Hematopoietic multipotent progenitor cell treated with erythropoietin and hydrocortisone succinate and interleukin-3 and kit ligand, for 17 days (in vitro differentiated cells): Measurements from ENCODE around the gene RUNX1.

Experiments
- DNase-seq: peaks from one replicate; pipeline ENCODE4 v3.0.0-alpha.2; 2015; ENCODE audit warnings: low spot score

Gene RUNX1

DNA sequence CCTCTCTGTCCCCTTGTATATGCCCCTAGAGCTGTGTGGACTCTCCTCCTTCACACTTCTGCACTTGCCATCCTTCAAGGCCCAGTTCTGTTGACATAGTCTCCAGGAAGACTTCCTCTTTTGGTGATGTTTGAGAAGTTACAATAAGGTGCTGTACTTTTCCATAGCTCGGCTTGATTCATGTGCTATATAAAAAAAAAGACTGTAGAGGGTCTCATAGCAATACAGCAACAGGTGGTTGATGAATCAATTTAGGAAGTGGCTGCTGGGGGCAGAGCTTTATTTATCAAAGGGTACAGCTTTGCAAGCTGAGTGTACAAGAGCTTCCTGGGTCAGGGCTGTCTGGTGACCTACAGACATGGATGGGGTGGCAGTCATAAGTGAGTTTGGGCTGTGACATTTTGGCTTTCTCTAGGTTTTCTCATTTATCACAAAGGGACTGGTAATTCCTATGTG, 102.7 kb downstream of the RUNX1 start:
- no peak for DNase-seq

DNA sequence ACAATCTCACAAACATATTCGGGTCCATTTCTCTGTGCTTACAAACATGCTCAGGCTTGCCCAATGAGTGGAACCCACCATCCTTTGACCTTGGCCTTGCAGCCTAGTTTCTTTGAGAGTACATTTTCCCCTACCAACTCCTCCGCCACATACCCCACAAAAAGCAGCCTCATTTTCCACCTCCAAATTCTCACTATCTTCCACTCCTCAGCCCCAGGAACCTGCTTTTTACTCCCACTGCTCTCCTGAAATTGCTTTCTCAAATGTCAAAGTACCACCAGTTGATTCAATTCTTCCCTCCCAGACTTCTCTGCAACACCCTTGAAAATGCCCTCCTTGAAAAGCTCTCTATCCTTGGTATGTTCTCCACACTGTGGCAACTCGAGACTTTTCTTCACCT, 103.8 kb downstream of the RUNX1 start:
- DNase-seq = no peak

DNA sequence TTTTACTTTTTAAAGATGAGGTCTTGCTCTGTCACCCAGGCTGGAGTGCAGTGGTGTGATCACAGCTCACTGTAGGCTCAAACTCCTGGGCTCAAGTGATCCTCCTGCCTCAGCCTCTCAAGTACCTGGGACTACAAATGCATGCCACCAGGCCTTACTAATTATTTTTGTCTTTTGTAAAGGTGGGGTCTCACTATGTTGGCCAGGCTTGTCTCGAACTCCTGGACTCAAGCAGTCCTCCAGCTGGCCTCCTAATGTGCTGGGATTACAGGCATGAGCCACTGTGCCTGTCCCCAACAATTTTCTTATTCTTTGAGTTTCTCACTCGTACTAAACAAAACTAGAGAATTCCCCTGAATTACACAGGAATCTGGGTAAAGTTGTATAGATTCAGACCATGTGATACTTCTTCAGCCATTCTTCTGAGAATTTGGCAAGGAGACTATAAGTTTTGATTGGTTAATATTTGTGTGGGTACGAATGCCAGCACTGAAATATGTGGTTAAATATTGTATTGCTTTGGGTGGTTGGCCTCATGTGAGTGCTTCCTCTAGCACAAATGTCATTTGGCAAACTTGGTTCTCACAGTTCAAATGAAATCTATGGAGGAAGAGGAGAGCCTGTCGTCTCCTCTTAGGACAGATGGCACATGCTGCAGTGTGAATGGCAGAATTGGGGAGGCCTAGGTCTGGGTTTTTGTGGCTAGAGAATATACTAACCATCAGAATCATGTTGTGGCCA, 104.9 kb downstream of the RUNX1 start:
- DNase-seq = no peak

DNA sequence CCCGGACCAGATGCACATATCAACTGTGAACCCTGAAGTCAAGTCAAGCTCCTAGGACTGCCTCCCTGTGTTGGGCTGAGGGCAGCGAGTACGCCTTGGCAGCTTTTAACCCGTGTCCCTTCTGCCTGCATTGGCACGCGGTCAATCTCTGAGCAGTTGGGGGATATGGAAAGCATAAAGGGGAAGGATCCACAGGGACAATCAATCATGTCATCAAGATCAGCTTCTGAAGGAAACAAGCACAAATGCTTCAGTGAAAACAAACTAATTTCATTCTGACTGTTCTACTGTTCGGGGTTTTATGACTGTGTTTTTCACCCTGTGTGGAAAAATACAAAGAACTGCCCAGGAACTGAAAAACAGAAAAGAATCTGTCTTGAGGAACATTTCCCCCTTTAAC, 106.2 kb downstream of the RUNX1 start:
- no peak for DNase-seq

DNA sequence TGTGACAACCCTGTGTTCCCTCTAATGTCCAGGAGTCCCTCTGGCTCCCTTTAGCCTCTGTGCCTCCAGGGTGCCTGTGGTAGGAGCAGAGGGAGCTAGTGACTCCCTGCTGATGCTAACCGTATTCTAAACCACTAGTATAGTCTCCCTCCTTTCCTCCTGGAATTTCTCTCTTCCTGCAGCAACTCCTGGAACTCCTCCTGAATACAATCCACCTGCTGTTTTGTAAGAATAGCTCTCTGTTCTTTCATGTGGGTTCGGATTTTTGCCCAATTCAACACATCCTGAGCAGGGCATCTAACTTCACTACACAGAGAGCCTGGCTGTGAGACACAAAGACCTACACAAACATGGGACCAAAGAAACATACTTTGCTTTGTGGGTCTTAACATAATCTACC, 107.9 kb downstream of the RUNX1 start:
- DNase-seq = no peak

DNA sequence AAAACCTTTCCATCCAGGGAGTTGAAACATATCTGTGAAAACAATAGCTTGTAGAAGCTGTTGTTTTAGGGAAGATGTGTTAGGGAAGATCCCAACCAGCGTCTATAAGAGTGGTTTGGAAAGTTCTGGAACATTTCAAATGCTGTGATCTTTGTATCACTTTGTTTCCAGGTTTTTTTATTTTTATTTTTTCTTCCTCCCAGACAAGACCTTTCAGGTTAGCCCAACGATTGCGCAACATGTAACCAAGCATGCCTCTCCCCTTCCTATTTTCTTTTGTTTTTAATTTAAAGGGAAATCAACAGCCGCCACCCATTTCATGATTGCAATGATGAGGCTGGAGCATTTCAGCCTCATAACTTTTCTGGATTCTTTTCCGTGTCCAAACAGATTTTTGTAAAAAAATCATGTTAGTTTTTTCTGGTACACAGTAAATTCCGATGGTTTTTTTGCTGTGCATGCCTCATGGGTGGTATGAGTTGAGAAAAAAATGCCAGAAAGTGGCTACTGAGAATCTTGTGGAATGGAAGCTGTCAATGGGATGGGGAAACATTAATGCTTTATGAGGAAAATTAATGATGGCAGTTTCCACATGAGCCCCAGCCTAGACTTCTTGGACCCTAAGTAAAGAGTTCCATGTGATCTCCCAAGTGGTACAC, 109.3 kb downstream of the RUNX1 start:
- DNase-seq = no peak

DNA sequence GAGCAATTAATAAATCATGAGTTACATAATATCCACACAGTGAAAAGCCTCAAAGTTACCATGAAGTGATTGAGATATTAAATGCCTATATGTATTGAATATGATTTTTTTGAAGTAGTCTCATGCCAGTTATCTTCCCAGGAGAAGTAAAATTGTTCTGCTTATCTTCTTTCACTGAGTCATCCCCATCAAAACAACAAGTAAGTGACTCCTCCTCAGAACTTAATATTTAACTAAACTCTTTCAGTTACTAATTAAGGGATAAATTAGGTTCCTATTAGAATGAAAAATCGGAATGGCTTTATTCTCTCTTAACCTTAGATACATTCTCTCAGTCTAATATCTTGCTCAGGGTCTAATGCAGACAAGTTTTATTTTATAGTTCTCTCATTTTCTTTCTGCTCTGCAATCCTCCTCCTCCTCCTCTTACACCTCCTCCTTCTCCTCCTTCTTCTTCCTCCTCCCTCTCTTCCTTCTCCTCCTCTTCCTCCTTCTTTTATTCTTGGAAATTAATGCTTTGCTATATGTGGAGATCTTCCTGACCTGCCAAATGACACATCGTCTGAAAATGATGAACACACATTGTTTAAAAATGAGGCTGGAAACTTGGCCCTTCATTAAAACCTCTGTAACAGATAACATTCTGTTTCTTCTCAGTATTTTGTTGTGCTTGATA, 110.9 kb downstream of the RUNX1 start:
- peak; percentile 18 for DNase-seq

DNA sequence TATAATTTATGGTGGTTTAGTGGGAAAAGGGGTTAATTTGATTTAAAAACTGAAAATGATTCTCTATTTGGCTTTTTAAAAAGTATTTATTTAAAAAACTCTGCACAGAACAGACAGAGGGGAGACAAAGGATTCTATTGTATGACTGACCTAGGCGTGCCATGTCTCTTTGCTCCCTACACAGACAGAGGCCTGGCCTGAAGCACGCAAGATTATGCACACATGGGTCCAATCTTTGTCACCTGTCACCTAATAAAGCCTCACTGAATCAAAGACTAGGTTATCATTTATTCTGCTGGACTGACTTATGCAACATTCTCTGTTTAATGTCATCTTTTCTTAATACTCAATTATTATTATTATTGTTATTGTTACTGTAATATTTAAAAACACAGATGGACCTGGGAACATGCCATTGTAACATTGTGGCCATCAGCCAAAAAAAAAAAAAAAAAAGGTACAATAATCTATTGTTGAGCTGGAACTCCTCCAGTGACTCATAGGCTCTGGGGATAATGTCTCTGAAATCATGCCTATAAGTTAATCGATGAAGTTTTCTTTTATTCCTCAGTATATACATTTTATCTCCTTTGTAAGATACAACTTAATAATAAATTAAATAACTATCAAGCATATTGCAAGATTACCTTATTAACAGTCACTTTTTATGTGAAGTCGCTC, 112.1 kb downstream of the RUNX1 start:
- no peak for DNase-seq

DNA sequence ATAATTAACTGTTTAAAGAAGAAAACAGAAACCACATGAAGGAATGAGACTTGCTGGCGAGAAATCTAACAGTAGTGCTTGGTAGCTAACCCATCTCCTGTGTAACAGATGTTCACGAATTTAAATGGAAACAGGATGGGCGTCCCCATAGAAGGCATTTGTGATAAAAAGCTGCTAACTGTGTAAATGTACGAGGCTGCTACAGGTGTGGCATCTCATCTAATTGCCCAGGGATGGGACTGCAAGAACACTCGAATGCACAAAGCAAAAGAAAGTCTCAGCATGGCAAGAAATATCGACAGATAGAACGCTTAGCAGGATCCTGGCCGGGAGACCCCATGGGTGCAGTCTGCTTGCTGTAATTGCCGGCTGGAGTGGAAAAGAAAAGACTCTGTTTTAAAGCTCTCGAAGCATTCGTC, 112.7 kb downstream of the RUNX1 start:
- DNase-seq = peak; percentile 24

DNA sequence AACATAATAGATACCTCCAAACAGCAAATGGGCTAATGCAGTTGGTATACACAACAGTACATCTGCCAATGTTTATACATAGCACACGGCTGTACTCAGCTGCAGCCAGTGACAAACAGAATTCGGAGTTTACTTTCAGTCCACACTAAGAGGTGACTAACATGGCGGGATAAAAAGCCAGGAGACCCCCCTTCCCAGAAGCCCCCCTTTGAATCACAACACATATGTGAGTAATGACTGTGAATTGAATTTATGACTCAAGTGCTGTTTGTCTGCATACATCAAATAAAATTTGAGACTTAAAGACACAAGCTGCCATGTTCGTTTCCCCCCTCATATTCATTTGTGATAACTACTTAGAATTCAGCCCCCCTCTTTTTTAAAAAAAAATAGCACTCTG, 113.2 kb downstream of the RUNX1 start:
- DNase-seq = no peak

DNA sequence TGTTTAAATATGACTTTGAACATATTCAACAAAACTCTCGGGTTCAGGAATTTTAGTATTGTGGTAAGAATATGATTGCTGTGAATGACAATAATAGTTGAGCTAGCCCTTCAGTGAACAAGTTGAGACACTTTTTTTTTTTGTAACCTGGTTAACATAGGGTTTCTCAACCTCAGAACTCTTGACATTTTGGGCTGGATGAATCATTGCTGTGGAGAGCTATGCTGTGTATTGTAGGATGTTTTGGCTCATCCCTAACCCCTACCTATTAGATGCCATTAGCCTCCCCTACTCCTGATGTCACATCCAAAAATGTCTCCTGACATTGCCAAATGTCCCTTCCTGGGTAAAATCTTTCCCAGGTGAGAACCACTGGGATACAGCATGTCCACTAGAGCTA, 113.7 kb downstream of the RUNX1 start:
- no peak for DNase-seq

DNA sequence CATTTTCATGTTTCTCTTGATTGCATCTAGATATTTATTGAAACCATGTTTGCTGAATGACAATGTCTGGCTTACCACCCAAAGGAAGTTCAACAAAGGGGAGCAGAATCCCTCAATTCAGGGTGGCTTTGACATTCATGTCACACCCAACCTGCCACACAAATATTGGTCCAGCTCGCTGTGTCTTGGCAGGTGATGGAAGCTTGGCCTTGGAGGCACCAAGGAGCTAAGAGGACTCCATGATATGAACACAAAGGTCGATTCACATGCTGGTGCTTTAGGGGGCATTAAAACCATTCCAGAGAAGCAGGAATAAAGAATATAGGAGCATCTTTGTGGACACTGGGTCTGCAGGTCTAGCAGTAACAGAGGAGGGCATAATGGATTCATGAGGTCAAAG, 114.8 kb downstream of the RUNX1 start:
- no peak for DNase-seq

DNA sequence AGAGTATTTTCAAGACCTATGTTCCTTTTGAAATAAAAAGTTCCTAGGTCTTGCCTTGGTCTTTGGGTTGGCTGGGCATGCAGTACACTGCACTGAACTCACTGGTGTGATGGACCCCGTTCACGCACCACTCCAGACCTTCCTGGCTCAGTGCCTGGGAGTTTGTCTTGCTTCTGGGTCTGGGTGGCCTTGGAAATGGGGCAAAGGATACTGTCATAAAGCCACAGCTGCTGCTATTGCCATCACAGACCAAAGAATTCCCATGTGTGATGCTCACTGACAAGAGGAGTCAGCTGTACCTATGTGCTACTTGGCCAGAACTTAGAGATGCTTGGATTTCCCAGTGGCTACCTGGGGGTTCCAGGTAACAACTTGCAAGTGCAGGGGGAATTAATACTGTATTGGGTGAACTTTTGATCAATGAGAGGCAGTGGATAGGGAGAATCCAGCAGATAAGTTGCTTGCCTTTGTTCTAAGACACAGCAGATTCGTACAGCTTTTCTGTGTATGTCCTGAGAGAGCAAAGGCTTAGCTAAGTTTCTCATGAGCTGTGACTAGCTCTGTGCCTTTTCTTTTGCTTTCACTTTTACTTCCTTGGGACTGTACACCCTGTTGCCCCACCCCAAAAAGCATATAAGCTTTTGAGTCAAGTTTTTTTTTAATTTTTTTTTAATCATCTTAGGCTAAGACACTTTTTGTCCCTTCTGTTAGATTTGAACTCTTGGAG, 115.3 kb downstream of the RUNX1 start:
- DNase-seq = peak; percentile 21

DNA sequence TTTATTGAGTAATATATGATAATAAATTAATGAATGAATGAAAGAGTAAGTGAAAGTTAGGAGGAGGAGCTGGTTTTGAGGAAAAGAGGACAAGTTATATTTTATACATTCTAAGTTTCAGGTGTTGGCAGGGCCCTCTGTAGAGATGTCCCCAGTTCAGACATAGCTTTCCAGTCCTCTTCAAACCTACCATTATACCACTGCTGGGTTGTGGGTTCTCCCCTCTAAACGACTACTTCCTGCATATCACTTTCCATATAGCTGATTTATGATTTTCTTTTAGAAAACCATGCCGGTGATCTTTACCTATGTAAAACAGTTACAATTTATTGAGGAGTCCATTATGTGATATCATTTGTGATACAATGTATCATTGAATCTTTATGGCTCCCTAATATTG, 116.9 kb downstream of the RUNX1 start:
- DNase-seq = no peak

DNA sequence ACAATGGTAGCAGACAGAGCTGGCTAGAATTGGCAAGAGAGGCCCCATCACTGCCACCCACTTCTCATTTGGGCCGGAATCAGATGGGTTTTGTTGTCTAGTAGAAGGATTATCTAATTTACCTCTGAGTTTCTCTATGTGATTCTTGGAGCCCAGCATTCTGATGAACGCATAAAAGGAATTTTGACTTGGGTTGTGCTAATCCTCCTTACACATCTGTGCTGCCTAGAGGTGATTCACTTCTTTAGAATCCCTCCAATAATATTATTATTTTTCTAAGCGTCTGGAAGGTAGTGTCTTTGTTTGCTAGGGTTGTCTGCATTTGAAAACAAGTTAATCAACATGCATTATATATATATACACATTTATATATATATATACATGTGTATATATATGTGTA, 118.1 kb downstream of the RUNX1 start:
- no peak for DNase-seq

DNA sequence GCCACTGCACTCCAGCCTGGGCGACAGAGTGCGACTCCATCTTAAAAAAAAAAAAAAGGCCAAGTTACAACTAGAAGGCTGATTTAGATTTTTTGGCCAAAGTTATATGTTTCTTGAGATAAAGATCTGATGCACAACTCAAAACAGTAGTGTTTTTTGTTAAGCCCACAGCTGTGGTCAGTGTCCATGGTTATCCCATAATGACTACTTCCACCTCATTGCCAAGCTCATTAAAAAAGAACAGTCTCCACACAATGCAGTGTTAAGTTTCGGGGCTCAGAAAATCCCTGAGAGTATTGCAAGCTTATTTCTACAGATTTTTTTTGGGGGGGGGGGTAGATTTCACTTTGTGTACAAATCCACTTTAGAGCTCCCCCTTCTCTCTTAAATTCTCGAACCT, 120.5 kb downstream of the RUNX1 start:
- DNase-seq = no peak

DNA sequence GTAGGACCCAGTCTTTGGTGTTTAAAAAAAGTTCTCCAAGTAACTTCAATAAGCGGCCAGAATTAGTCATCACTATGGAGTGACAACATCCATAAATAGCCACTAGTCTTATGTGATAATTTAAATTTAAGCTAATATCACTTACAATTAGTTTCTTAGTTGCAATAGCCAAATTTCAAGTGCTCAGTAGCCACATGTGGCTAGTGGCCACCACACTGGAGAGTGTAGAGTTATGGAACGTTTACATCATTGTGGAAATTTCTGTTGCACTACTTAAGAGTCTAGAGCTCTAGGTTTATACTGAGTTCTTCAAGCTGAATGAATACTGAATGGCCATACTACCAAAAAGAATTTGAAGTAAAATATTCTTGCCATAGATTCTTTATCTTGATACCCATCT, 121.1 kb downstream of the RUNX1 start:
- DNase-seq = no peak

DNA sequence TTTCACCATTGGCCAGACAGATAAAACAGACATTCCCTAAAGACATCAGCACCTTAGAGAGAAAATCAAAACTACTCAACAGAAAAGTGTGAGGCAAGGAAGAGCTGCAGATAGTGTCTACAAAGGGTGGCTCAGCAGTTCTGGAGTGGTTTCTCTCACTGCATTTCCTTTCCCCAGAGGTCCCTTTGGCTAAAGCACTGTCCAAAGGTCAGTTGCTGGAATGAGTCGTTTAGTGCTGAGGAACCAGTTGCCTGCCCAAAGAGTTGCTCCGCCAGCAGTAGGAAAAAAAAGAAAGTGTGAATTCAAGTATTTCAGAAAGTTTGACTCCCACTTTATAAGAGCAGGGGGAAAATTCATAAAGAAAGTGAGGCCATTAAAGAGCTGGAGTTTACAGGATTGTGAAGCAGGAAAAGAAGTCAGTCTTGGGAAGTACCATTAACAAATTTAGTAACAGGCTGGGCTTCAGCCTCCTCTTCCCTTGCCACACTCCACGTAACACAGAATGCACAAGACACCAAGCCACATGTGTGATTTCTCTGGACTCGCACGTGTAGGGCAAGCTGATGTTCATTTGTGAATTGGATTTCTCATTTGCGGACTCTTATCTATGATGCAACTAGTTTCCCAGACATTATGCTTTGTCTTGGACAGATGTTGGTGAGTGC, 122.2 kb downstream of the RUNX1 start:
- no peak for DNase-seq

DNA sequence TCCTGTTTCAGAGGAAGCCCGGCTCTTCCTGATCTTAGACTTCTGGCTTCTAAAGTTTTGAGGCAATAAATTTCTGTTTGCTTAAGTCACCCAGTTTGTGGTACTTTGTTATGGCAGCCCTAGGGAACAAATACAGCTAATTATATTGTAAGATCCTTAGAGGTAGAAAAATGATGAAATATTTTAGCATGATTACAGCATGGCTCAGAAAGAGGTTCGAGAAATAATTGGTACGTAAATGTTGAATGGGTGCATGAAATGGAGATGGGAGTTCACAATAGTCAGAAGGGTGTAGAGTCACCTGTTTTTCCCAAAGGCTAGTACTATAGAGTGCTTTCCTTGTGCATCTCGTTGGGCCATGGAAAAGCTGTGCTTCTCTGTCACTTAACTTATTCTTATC, 123.5 kb downstream of the RUNX1 start:
- DNase-seq = no peak

DNA sequence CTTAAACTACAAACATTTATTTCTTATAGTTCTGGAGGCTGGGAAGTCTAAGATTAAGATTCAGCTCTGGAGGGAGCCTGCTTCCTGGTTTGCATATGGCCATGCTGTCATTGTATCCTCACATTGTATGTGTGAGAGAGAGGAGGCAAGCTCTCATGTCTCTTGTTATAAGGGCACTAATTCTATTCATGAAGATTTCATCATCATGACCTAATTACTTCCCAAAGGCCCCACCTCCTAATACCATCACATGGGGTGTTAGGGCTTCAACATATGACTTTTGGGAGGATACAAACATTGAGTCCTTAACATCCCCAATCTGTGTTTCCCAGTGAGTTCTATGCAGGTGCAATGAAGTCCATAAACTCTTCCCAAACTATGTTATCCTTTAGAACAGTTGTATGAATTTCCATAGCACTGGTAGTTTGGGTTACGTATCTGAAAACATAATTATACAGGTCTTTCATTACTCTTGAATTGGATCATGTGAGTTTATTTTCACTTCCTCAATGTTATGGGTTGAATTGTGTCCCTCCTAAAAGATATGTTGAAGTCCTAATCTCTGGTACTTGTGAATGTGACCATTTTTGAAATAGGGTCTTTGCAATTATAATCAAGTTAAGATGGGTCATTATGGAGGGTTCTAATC, 124.2 kb downstream of the RUNX1 start:
- no peak for DNase-seq

DNA sequence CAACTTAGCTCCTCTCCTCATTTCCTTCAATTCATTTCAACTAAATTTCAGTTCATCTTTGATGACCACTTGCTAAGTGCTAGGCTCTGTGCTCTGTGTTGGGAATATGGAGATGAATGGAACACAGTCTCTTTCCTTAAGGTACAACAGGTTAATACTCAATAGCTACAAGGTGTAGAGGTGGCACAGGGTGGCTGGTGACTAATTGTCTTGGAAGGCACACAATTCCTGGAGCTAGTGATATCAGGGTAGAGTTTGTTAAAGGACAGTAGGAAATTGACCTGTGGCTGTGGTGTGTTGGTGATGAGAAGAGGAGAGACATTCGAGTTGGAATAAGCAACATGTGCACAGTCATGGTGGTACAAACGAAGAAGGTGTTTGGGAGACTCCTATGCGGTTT, 124.9 kb downstream of the RUNX1 start:
- no peak for DNase-seq
